CD4-positive, alpha-beta T cell treated with Interleukin-17A for 4 hours (primary cell): ENCODE results near the gene ZDHHC9.

Source experiments
- DNase-seq: peaks from one replicate; pipeline ENCODE4 v3.0.0-alpha.2; 2020; ENCODE audit warnings: mixed read lengths

ZDHHC9 gene

DNA sequence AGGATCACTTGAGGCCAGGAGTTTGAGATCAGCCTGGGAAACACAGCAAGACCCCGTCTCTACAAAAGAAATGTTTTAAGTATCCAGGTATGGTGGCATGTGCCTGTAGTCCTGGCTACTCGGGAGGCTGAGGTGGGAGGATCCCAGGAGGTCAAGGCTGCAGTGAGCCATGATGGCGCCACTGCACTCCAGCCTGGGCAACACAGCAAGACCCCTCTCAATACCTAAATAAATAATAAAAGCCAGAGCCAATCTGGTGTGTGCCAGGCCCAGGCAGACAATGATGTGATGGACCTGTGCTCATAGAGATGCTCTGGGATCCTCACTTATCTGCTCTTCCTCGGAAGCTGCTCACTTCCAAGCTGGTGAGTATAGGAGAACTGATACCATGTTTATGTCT lies 82.1 kb downstream of the ZDHHC9 start:
- no peak for DNase-seq

DNA sequence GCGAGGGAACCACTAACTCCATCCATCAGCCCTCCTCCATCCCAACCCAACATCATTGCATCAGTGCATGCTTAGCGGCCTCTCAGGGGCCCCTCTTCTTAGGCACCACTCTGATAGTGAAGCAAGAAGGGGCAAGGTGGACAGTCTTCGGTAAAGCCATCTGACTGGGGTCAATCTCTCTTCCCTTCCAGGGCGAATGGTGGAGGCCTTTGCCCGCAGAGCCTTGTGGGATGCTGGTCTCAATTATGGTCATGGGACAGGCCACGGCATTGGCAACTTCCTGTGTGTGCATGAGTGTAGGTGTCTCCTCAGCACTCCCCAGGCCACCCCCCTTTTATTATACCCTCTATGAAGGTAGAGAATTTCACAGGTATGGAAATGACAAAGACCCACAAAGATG lies 82.7 kb downstream of the ZDHHC9 start:
- DNase-seq = no peak

DNA sequence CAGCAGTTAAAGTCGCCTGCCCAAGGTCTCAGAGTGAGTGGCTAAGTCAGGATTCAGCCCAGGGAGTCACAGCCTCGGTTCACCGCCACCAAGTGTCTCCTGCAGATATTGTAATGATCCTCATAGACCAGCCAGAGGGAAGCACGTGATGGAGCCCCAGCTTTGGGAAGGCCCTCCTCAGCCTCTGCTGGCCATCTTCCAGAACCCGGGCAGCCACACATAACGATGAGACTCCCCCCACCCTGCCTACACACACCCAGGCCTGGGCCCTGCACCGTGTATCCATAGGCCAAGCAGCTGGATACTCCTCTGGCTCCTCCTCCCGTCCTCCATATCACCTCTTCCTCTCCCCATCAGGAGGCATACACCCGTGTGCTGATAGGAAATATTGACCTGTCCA lies 83.5 kb downstream of the ZDHHC9 start:
- DNase-seq = no peak

DNA sequence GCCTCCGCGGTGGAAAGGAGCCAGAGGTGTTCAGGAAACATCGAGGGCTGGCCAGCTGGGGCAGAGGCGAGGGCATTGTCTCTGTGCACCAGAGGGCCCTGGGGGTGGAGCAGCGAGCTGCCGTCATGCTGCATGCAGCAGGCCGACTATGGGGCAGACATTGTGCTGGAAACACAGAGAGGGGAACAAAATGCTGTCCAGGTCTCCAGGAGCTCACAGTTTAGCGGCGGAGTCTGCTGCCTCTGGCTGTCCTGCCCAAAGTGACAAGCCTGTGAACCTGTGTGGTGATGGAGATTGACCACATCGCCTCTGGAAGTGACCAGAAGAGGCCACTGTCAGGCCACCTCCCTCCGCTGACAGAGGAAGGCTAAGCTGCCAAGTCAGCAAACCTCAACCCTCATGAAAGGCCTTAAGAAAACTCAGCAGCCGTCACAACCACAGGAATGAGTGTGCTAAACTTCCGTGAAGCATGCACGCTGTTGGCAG lies 84.1 kb downstream of the ZDHHC9 start:
- peak; percentile 69 for DNase-seq

DNA sequence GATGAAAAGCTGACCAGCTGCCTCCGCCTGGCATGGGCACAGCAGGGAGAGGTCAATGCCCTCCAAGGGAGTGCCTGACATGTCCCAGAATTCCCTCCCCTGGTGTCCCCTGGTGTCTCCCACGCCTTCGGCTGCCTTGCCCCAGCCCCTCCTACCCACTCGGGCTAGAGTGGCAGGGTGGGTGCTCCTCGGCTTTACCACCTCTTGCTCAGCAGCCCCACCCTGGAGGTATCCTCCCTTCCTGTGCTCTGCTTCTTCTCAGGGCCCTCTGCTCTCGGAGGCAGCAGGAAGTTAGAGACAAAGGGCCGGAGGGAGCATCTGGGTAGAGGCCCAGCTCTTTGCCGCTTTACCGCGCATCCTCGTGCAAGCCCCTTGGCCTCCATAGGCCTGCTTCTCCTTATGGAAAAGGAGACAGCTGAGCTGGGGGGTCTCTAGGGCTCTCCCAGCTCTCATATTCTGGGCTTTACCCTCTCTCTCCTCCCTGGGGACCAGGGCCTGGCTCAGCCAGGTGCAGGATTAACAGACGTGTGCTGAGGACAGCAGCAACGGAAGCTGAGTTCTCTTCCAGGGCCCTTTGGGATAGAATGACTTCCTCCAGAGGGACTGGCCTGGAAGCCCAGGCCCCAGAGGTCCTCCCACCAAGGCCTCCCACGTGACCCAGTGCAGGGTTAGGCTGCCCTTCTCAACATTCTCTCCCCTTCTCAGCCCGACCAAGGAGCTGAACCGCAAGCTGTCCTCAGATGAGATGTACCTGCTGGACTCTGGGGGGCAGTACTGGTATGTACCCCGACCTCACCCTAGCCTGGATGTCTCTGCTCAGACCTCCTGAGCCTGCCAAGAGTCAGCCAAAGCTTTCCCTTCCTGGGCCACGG lies 87.7 kb downstream of the ZDHHC9 start:
- DNase-seq = peak; percentile 62

DNA sequence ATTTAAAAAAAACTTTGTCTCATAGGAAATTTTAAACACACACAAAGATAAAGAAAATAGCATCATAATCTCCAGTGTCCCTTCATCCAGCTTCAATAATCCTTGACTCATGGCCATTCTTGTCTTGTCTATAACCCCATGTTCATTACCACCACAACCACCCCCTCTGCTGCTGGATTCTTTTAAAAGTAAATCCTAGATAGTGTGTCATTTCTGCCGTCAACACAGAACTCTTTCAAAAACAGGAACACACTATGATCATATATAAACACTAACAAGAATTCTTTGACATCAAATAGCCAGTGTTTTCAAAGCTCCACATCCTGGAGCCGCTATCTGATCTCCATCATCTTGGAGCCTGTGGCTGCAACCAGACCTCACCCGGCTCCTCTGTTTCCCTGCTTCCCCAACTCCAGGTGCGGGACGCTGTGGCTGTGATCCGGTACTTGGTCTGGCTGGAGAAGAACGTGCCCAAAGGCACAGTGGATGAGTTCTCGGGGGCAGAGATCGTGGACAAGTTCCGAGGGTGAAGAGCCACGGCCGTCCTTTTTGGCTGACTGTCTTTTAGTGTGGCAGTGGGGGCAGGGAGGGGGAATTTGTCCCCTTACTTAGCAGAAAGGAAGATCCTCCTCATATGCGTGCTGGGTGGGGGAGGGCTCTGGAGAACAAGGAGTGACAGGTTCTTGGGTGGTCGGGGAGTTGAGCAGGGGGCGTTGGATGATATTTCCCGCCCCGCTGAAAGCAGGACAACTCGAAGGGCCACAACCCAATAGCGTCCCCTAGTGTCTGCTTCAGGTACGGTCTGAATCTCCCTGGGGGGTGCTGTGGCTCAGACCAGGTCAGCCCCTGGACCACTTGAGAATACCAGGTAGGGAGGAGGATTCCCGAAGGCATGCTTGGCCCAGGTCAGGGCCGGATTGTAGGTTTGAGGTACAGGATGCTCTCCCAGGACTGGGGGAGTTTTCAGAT lies 89.3 kb downstream of the ZDHHC9 start:
- peak; percentile 9 for DNase-seq
